ENCODE measurements around the gene ADARB2.
"Not testable (repeated sequence)": the region's sequence is repeated elsewhere in the genome, so short reads cannot be mapped to it uniquely, and the experiment has no call there.

Gene ADARB2

DNA sequence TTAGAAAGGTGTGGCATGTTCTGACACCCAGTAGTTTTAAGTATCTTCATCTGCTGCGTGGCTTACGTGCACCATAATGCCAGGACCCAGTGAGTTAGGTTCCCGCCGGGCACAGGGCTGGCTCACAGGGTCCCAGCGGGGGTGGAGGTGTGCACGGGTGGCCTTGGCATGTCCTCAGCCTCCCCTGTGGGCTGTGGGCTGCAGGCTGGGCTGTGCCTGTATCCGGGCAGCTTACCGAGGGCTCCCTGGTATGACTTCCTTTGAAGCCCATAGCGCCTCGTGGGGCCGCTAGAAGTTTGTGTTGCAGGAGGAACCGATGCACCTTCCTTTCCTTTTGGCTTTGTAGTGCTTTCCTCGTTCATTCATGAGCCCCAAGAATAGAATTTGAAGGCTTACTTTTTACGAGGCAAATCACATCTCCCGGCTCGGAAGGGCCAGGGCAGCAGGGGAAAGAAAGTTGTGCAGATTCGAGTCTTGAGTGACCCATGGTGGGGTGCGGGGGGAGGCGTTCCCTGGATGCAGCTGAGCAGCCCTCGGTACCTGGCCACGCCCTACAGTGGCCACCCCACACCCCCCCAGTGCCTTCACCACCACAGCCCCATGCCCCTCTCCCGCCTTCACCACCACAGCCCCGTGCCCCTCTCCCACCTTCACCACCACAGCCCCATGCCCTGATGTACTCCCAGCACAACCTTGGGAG lies 568.0 kb downstream of the ADARB2 start:
- no peaks in the 10 kb centered on the region for H3K9me3 Mint-ChIP-seq
- no peaks in the 10 kb centered on the region for H3K36me3 Mint-ChIP-seq
- H3K4me1 Mint-ChIP-seq, result no peaks in the 10 kb centered on the region
- ATAC-seq (ENCODE audit: low read depth), result no peak
- DNase-seq (ENCODE audit: low spot score in 2 of 2), result no peak
- no peak overlapping the region for H3K27ac Mint-ChIP-seq
- no peak overlapping the region for H3K4me3 Mint-ChIP-seq
- H3K27me3 Mint-ChIP-seq, result peaks cover 7% of the 10 kb centered on the region

DNA sequence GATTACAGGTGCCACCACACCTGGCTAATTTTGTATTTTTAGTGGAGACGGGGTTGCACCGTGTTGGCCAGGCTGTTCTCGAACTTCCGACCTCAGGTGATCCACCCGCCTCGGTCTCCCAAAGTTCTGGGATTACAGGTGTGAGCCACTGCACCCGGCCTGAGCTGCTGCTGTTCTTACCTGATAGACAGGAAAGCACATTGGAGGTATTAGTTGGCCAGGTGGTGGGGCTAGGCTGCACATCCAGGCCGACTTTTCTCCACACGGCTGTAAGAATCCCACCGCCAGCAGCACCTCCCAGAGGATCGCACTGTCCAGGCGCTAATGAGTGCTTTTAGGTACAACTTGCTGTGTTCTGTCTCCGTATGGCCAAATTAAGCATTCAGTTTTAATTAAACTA lies 568.6 kb downstream of the ADARB2 start:
- no peaks in the 10 kb centered on the region for H3K36me3 Mint-ChIP-seq
- H3K27ac Mint-ChIP-seq, result no peak overlapping the region
- peaks cover 7% of the 10 kb centered on the region for H3K27me3 Mint-ChIP-seq
- DNase-seq (ENCODE audit: low spot score in 2 of 2), result no peak
- no peak overlapping the region for H3K4me3 Mint-ChIP-seq
- no peaks in the 10 kb centered on the region for H3K9me3 Mint-ChIP-seq
- ATAC-seq (ENCODE audit: low read depth), result no peak
- no peaks in the 10 kb centered on the region for H3K4me1 Mint-ChIP-seq

DNA sequence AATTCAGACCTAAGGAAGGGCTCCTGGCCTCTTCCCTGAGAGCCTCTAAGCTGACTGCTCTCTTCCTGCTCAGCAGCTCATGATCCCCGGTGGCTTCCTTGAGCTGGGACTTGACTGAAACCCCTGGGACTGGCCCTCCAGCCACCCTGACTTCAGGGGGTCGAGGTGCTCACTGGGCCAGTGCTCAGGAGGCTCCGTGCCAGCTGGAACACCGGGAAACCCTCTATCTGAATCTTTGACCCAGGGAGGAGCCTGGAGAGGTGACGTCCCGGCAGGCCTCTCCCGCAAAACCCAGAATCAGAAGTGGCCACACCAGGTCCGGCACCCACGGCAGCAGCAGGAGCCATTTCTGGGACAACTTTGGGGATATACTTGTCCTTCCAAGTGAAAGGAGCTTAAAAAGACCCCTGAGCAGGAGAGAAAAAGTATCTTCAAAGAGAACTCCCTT lies 570.5 kb downstream of the ADARB2 start:
- ATAC-seq (ENCODE audit: low read depth) (no peak), DNase-seq (ENCODE audit: low spot score in 2 of 2) (no peak)
- H3K27me3 Mint-ChIP-seq, result peaks cover 10% of the 10 kb centered on the region
- no peak overlapping the region for H3K27ac Mint-ChIP-seq
- no peaks in the 10 kb centered on the region for H3K9me3 Mint-ChIP-seq
- H3K4me1 Mint-ChIP-seq, result no peaks in the 10 kb centered on the region
- no peak overlapping the region for H3K4me3 Mint-ChIP-seq
- H3K36me3 Mint-ChIP-seq, result no peaks in the 10 kb centered on the region

DNA sequence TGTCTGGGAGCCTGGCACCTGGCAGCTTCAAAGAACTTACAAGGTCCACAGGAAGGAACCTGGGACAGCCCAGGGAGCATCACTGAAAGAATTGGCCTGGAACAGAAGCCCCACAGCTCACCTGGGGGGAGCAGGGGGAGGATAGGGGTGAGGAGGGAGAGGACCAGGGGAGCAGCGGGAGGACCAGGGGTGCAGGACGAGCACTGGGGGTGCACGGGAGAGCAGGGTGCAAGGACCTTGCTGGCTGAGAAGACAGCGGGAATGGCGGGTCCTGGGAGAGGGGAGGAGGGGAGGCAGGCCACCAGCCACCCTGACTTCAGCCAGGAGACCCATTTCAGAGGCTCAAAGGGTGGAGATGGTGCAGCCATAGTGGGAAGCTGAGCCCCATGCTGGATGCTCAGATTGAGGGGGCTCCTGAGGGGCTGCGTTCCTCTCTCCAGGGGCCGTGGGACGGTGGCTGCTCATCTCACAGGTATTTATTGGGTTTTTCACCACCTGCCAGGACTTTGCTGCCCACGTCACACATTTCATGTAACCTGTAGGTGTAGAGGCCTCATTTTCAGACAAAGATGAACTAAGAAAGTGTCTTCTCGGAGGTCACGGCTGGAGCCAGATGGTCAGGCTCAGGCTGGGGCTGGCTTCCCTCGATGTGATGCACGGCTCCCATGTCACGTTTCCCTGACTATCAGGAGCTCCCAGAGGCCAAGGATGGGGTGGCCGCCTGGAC lies 571.1 kb downstream of the ADARB2 start:
- peaks cover 10% of the 10 kb centered on the region for H3K27me3 Mint-ChIP-seq

DNA sequence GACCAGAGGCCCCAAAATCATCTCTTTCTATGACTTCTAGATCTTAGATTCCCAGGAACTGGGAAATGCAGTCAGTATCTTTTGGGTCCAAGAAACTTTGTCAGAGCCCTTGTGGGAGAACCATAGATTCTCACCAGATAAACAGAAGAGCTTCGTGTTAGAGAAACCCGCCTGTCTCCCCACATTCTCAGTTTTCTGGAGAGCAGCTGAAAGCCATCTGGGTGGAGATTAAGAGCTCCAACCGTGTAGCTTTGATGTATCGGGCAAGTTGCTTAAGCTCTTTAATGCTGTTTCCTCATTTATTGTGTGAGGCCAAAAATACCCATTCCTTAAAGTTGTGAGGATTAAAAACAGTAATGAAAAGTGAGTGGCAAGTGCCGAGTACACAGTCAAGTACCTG lies 573.5 kb downstream of the ADARB2 start:
- H3K27ac Mint-ChIP-seq, result no peak overlapping the region
- no peaks in the 10 kb centered on the region for H3K36me3 Mint-ChIP-seq
- no peaks in the 10 kb centered on the region for H3K4me1 Mint-ChIP-seq
- ATAC-seq (ENCODE audit: low read depth) (no peak), DNase-seq (ENCODE audit: low spot score in 2 of 2) (no peak)
- no peaks in the 10 kb centered on the region for H3K9me3 Mint-ChIP-seq
- H3K4me3 Mint-ChIP-seq, result no peak overlapping the region
- H3K27me3 Mint-ChIP-seq, result peaks cover 9% of the 10 kb centered on the region

More for the DNA sequence above, 571.1 kb downstream of the ADARB2 start:
- Mint-ChIP-seq H3K36me3 (no peaks in the 10 kb centered on the region), H3K27ac (no peak overlapping the region), H3K9me3 (no peaks in the 10 kb centered on the region), H3K4me3 (no peak overlapping the region), H3K4me1 (no peaks in the 10 kb centered on the region)
- no peak for DNase-seq (ENCODE audit: low spot score in 2 of 2)
- no peak for ATAC-seq (ENCODE audit: low read depth)

DNA sequence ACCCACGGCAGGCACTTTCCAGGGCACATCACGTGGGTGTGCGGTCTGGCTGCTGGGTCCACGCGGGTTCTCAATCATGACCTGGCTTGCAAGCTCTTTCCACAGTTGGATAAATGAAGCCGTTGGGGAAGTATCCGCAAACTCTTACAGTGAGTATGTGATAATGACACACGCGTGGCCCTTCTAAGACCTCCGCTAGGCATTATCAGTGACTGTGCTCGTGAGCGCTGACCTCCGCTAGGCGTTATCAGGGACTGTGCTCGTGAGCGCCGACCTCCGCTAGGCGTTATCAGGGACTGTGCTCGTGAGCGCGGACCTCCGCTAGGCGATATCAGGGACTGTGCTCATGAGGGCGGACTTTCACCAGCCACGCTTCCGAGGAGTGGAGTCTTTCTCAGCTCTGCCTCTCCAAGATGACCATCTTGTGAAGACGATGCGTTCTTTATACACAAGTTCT lies 574.1 kb downstream of the ADARB2 start:
- ATAC-seq (ENCODE audit: low read depth), result no peak
- Mint-ChIP-seq H3K4me3 (no peak overlapping the region), H3K36me3 (no peaks in the 10 kb centered on the region), H3K27ac (no peak overlapping the region), H3K4me1 (no peaks in the 10 kb centered on the region), H3K9me3 (no peaks in the 10 kb centered on the region), H3K27me3 (peaks cover 9% of the 10 kb centered on the region)
- no peak for DNase-seq (ENCODE audit: low spot score in 2 of 2)

DNA sequence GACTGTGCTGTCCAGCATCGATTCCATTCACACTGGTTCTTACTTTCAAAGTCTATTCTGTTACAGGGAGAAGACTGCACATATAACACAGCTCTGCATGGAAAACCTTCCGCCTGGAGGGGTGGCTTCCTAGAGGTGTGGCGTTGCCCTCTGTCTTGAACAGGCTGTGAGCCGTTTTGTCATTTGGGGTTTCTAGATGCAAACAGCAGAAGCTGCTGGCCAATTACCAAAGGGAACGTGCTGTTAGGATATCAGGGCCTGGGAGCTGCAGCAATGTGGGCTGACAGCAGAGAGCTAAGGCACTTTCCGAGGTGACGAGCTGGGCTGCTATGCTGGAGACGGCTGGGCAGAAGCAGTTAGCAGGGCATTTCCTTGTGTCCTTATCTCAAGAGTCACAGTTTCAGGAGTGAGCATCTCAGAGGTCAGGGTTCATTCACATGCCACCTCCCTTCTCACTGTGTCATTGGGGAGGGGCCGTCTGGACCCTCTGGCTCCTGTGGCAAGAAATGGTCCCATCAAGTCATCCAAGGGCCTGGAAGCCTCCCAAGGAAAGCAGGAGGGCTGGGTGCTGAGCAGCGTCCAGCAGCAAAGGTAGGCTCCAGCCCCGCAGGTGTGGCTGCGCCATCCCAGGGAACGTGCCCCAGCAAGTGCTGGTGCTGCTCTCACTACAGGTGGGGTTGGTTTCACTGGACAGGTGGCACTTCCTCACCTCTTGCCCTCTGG lies 574.7 kb downstream of the ADARB2 start:
- Mint-ChIP-seq H3K4me1 (no peaks in the 10 kb centered on the region), H3K27me3 (peaks cover 9% of the 10 kb centered on the region), H3K4me3 (no peak overlapping the region), H3K36me3 (no peaks in the 10 kb centered on the region), H3K27ac (no peak overlapping the region), H3K9me3 (no peaks in the 10 kb centered on the region)
- ATAC-seq (ENCODE audit: low read depth) (no peak), DNase-seq (ENCODE audit: low spot score in 2 of 2) (no peak)

DNA sequence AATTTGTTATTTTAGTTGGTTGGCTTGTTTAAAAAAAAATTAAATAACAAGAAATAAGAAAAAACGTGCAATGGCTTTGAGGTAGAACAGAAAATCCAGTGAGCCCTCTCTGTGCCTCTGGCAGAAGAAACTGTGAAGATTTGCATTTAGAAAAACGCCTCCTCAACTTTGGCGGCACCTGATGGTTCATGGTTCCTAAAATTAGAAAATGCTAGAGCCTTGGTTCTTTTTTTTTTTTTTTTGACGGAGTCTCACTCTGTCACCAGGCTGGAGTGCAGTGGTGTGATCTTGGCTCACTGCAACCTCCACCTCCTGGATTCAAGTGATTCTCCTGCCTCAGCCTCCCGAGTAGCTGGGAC lies 576.0 kb downstream of the ADARB2 start:
- not testable (repeated sequence) for H3K4me1 Mint-ChIP-seq; ATAC-seq (ENCODE audit: low read depth); H3K9me3 Mint-ChIP-seq; H3K36me3 Mint-ChIP-seq; H3K4me3 Mint-ChIP-seq; H3K27ac Mint-ChIP-seq; DNase-seq (ENCODE audit: low spot score in 2 of 2)
- H3K27me3 Mint-ChIP-seq, result peaks cover 11% of the 10 kb centered on the region

DNA sequence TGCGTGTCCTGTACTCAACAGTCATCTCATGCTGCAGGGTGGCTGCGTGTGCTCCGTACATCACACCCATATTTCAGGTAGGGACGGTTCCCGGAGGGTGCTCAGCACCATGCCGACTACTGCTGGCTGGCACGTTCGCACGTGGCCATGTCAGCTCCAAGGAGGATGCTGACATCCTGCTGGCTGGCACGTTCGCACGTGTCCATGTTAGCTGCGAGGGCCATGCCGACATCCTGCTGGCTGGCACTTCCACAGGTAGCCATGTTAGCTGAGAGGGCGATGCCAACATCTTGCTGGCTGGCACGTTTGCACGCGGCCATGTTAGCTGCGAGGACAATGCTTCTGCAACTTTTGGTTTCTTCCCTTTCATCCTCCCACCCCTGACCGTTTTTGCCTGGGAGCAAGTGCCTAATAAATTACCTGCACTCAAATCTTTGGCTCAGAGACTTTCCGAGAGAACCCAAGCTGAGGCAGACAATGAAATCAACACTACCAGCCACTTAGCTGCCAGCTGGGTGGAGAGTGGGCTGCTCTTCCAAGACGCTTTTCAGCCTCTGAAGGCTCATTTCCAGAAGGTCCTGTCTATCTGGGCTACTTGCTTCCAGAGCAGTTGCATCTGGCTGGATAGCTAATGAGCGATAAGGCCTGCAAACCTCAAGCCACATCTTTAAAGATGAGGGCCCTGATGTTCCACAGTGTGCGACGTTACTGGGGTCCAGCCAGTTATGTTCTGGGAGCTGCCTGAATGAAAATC lies 576.6 kb downstream of the ADARB2 start:
- ATAC-seq (ENCODE audit: low read depth), result no peak
- Mint-ChIP-seq H3K27me3 (peaks cover 11% of the 10 kb centered on the region), H3K27ac (no peak overlapping the region)

DNA sequence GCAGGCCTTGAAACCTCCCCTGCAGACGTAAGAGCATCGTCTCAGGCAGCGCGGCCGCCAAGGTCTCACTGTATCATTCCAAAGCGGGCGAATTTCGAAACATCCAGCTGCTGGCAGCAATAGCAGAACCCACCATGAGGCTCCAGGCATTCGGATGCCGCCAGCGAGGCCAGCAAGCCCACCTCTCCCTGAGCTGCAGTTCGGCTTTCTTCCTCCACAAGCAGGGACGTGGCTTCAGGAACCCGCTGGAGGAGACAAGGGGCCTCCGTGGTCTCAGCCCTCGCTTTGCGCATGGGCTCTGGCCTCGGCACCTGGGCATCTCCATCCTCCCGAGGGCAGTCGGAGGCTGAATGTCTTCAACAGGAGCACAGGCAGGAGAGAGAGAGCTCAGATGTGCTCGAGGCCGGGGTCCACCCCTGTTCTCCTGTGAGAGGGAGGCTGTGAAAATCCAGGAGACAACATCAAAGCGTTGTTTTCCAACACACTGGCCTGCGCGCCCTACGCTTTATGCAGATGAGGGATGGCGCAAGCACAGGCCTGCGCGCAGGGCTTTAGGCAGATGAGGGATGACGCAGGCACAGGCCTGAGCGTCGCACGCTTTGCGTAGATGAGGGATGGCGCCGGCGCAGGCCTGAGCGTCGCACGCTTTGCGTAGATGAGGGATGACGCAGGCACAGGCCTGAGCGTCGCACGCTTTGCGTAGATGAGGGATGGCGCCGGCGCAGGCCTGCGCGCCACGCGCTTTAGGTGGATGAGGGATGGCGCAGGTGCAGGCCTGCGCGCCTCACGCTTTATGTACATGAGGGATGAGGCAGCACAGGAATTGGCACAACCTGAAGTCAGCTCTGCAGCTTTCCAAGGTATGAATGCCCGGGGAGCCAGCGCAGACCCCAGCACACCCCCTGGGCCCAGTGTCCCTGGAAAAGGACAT lies 577.9 kb downstream of the ADARB2 start:
- Mint-ChIP-seq H3K4me3 (no peak overlapping the region), H3K27ac (no peak overlapping the region)

More for the DNA sequence above, 576.6 kb downstream of the ADARB2 start:
- H3K4me1 Mint-ChIP-seq, result peaks cover 3% of the 10 kb centered on the region
- no peak for DNase-seq (ENCODE audit: low spot score in 2 of 2)
- no peaks in the 10 kb centered on the region for H3K36me3 Mint-ChIP-seq
- no peaks in the 10 kb centered on the region for H3K9me3 Mint-ChIP-seq
- no peak overlapping the region for H3K4me3 Mint-ChIP-seq

DNA sequence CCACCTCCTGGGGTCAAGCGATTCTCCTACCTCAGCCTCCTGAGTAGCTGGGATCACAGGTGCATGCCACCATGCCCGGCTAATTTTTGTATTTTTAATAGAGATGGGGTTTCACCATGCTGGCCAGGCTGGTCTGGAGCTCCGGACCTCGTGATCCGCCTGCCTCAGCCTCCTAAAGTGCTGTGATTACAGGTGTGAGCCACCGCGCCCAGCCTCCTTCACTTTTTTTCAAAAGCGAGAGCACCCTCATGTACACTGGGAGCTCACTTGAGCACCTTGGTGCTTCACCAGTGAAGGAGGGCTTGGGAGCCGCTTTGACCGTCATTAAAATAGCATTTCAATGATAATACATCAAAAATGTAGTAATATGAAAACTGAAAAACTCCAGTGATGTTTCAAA lies 578.8 kb downstream of the ADARB2 start:
- H3K9me3 Mint-ChIP-seq; H3K4me3 Mint-ChIP-seq; H3K4me1 Mint-ChIP-seq; DNase-seq (ENCODE audit: low spot score in 2 of 2); ATAC-seq (ENCODE audit: low read depth); H3K36me3 Mint-ChIP-seq; H3K27ac Mint-ChIP-seq: not testable (repeated sequence)
- H3K27me3 Mint-ChIP-seq, result peaks cover 14% of the 10 kb centered on the region

More for the DNA sequence above, 577.9 kb downstream of the ADARB2 start:
- Mint-ChIP-seq H3K9me3 (no peaks in the 10 kb centered on the region), H3K4me1 (peaks cover 3% of the 10 kb centered on the region), H3K27me3 (peaks cover 11% of the 10 kb centered on the region), H3K36me3 (no peaks in the 10 kb centered on the region)
- ATAC-seq (ENCODE audit: low read depth) (peak; percentile 21), DNase-seq (ENCODE audit: low spot score in 2 of 2) (no peak)

DNA sequence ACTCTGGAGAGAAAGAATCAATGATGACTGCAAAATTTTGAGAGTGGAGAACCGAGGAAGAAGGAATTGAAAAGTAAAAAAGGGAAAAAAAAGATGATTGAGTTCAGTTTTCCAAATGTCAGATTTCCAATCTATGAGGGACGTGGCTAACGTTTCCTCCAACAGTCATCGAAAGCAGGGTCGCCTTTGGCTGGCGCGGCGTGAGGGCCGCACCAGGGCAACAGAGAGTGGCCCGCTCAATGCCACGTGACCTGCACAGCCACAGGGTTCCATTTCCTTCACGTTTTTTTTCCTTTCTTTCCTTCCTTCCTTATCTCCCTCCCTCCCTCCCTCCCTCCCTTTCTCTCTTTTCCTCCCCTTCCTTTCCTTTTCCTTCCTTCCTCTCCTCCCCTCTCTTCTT lies 579.3 kb downstream of the ADARB2 start:
- Mint-ChIP-seq H3K36me3 (no peaks in the 10 kb centered on the region), H3K4me1 (peaks cover 3% of the 10 kb centered on the region), H3K27me3 (peaks cover 14% of the 10 kb centered on the region), H3K9me3 (no peaks in the 10 kb centered on the region), H3K27ac (no peak overlapping the region), H3K4me3 (no peak overlapping the region)
- no peak for ATAC-seq (ENCODE audit: low read depth)
- DNase-seq (ENCODE audit: low spot score in 2 of 2), result no peak

DNA sequence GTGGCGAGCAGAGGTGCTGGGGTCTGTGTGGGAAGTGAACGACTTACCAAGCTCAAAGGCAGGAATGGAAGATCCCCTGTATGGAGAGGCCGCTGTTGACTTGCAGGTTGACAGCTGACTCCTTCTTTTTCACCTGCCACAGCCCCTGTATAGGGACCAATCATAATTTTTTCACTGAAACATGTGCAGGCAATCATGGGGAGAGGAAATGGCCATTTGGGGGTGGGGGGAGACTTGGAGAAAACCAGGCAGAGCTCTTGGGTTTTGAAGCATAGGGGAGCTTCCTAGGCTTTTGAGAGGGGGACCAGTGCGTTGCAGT lies 579.8 kb downstream of the ADARB2 start:
- H3K36me3 Mint-ChIP-seq, result no peaks in the 10 kb centered on the region
- ATAC-seq (ENCODE audit: low read depth), result no peak
- H3K4me3 Mint-ChIP-seq, result no peak overlapping the region
- no peak for DNase-seq (ENCODE audit: low spot score in 2 of 2)
- peaks cover 11% of the 10 kb centered on the region for H3K27me3 Mint-ChIP-seq
- H3K4me1 Mint-ChIP-seq, result peaks cover 3% of the 10 kb centered on the region
- no peaks in the 10 kb centered on the region for H3K9me3 Mint-ChIP-seq
- no peak overlapping the region for H3K27ac Mint-ChIP-seq
